T-helper 1 cell (primary cell): ENCODE data around the gene DNER.
"Not testable (repeated sequence)": the region's sequence is repeated elsewhere in the genome, so short reads cannot be mapped to it uniquely, and the experiment has no call there.

Experiments used
- DNase-seq, 5 donors: peaks; one replicate each; pipeline ENCODE4 v3.0.0-alpha.2; 2012 to 2020

DNER gene

GRCh38 chr2:229375251-229375650 is 339.1 kb downstream of the DNER start:
- DNase-seq: no peak

GRCh38 chr2:229373311-229373710 is 341.0 kb downstream of the DNER start:
- not testable (repeated sequence) for DNase-seq

DNA sequence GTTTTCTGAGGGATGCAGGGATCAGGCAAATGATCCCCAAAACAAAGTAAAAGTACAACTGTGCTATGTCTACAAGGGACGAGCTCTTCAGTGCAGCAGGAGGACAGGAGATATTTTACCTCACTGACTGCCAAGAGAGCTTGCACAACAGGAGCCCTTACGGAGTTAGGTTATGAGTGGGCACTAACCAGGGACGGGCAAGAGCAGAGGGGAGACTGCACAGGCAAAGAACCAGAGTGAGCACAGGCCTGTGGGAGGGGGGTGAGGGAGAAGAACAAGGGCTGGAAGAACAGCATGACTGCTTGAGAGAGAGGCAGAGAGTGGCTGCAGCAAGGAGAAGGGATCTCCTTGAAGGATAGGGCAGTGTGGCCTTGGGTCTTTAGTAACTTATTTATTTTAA is 342.1 kb downstream of the DNER start:
- no peak for DNase-seq

GRCh38 chr2:229371086-229371485 is 343.3 kb downstream of the DNER start:
- DNase-seq: no peak

GRCh38 chr2:229370509-229370908 is 343.8 kb downstream of the DNER start:
- DNase-seq: no peak

- no peak for DNase-seq
These were observed 351.1 kb downstream of the DNER start for GRCh38 chr2:229363185-229363814.

DNA sequence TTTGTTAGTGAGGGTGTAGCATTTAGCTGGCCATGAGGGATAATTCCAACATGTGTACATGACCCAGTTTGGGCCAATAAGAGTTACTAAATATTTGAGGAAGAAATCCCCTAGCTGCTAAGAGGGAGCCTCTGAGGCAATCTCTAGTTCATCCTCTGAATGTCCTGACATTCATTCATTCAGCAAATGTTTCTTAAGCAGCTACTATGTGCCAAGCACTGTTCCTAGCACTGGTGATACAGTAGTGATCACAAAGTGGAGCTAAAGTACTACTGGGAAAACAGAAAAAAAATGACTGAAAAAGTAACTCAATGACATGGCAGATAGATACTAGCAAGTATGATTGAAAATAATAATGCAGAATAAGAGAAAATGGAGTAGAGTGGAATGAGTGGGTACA is 363.5 kb downstream of the DNER start:
- DNase-seq: no peak

- DNase-seq: no peak
These were observed 364.1 kb downstream of the DNER start for GRCh38 chr2:229350117-229350805.

DNA sequence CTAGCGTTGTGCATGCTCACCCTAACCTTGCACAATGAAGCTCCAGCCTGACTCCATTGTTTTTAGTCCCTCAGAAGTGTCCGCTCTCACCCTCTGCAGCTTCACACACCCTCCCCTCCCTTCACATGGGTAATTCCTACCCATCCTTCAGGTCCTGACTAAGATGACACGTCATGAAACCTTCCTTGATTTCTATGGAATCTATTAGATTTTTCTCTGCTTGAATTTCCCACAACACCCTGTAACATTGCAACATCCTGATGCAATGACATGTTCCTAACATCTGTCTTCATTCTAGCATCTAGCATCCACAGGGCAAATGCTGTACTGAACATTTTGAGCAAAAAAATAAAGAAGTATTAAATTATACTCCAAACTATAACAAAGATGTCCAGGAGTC is 366.2 kb downstream of the DNER start:
- no peak for DNase-seq

DNA sequence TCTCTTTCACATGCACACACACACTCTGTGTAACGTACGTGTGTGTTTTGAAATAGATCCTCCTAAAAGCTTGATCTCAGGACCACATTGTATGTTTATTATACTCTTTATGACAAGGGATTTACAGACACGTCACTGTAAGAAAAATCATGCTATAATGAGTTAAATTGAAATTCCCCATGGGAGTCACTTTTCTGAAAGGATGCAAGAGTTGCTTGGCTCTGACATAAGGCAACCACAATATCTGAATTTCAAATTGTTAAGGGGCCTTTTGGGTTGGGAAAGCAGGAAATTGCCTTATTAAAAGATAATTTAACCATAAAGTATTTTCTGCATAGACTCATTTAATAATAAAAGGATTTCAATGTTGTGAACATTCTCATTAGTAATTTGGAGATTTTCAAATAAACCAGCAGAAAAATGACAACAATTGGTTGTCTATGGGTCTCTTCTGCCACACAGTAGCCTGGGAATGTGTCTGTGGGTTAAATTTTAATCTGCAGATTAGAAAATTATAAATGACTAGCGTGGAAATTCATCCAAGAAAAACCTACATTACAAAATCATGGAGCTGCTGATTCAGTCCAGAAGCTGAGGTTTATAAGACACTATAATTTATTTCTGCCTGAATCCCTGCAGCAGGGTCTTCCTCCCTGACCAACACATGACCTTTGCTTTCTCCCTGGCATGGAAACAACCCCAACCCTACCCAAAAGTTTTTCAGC is 367.4 kb downstream of the DNER start:
- no peak for DNase-seq

- DNase-seq: no peak
These were observed 369.4 kb downstream of the DNER start for GRCh38 chr2:229344955-229345354.

DNA sequence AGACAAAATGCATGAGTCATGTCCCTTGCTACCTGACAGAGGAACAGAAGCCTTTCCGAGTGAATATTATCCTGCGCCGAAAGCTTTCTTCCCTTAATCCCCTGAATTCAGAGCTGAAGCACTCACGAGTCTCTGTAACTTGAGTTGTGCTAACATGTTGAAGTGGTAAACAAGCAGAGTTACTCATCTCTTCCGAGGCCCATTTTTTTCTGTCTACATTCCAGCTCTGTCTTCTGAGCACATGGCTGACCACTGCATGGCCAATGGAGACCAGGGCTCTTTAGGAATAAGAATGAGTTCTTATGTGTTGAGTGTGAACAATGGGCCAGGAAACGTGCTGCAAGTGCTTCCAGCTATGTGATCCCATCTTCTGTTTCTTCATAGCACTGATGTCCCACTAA is 370.2 kb downstream of the DNER start:
- no peak for DNase-seq

DNA sequence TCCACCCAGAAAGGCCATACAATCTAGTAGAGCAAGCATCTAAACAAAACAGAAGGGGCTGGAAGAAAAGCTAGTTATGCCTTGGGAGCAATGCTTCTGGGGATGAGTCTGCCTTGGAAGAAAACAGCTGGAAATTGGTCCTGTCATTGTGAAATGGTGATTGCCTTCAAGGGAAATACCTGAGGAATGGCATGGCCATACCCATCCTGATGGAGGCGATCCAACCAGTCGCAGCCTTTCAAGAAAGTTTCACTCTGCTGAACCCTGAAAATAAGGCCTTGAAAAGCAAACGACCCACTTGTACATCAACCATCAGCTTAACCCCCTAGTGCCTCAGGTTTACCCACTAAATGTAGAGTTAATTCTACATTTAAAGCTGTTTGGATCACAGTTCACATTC is 370.7 kb downstream of the DNER start:
- no peak for DNase-seq

- no peak for DNase-seq
These were observed 372.0 kb downstream of the DNER start for GRCh38 chr2:229342376-229342775.

- DNase-seq: no peak
These were observed 374.1 kb downstream of the DNER start for GRCh38 chr2:229340086-229340760.

- no peak for DNase-seq
These were observed 374.7 kb downstream of the DNER start for GRCh38 chr2:229339618-229340017.

GRCh38 chr2:229339171-229339570 is 375.2 kb downstream of the DNER start:
- DNase-seq: not testable (repeated sequence)

DNA sequence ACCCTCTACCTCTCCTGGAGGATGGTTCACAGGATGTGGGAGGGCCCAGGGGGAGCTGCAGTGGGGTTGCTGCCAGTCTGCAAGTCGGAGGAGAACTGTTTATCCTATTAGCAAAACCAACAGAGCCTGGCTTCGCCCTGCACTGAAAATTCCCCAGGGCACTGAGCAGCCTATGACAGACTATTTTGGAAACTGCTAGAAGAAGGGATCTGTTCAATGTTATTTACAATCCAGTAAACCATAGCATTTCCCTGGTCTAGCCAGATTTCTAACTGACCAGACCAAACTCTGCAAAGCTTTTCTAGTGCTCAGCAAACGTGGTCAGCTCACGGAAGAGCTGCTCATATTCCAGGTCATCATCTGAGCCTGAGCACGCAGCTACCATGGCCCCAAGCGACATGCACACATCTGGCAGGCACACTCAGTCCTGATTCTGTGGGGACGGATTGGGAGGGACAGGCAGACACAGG is 378.4 kb downstream of the DNER start:
- no peak for DNase-seq

GRCh38 chr2:229335330-229335729 is 379.0 kb downstream of the DNER start:
- no peak for DNase-seq

GRCh38 chr2:229330952-229331351 is 383.4 kb downstream of the DNER start:
- DNase-seq: no peak

DNA sequence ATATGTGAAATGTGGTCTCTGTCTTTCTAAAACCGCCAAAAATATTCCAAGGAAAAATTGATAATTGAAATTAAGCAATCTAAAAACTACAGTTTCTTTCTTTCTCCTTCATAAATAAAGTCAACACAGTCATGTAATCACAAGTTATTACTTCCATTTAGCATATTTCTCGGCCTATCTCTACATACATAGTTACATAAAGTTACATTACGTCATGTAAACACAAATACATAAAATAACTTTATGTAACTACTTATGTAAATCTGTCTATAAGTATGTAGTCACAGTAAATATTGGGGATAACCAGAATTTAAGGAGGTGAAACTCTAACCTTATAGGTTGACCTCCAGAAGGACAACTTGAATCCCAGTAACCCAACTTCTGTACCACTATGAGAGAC is 394.8 kb downstream of the DNER start:
- no peak for DNase-seq

DNA sequence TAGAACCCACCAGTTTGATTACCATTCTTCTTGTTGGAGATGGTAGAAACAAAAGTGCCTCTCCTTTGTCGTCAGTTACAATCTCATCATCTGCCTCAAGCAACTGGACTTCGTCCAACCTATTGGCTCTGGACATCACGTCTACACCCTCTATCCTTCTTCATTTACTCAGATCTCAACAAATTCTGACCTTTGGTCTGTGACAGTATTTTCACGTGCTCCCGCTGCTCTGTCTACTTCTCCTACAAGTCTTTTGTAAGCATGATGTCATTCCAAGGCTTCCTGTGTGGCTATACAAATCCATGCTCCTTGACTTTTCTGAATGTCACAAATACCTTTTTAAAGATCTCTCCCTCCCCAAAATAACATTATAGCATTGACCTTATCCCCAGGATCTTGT is 400.2 kb downstream of the DNER start:
- DNase-seq: no peak

GRCh38 chr2:229313591-229313990 is 400.8 kb downstream of the DNER start:
- no peak for DNase-seq
